ENCODE results near the gene ACER1.

Gene ACER1

DNA sequence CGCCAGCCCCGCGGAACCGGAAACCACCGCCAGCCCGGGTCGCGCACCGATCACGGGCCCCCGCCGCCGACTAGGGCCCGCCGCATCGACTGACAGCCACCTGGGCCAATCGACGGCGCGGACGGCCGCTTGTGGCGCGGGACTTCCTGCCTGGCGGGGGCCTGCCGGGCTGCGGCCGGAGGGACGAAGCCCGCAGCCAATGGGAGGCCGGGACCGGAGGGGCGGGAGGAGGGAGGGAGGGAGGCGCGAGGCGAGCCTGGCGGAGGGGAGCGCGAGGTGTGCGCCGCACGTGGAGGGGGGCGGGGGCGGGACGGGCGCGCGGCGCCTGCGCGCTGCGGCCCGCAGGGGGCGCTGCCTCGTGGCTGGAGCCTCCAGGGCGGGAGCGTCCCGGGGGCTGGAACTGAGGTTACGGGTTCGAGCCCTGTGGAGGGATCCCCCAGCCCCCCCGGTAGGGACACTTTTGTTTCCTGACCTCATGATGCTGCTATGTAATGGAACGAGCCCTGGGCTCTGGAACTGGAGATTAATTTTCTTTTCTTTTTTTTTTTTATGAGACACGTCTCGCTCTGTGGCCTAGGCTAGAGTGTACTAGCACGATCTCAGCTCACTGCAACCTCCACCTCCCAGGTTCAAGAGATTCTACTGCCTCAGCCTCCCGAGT, 53.4 kb downstream of the ACER1 start, which contains the start of gene MLLT1:
MLLT1 (minus strand) TSS at position 45 of the 661 bp plus-strand sequence. CDS start 191 bp downstream, outside the sequence.
- TF ChIP-seq, protein P1, sequence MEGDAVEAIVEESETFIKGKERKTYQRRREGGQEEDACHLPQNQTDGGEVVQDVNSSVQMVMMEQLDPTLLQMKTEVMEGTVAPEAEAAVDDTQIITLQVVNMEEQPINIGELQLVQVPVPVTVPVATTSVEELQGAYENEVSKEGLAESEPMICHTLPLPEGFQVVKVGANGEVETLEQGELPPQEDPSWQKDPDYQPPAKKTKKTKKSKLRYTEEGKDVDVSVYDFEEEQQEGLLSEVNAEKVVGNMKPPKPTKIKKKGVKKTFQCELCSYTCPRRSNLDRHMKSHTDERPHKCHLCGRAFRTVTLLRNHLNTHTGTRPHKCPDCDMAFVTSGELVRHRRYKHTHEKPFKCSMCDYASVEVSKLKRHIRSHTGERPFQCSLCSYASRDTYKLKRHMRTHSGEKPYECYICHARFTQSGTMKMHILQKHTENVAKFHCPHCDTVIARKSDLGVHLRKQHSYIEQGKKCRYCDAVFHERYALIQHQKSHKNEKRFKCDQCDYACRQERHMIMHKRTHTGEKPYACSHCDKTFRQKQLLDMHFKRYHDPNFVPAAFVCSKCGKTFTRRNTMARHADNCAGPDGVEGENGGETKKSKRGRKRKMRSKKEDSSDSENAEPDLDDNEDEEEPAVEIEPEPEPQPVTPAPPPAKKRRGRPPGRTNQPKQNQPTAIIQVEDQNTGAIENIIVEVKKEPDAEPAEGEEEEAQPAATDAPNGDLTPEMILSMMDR (conservative IDR thresholded peaks at IDR 0.05; ENCODE audit: low read depth), result peak; percentile 90
- H3K27ac ChIP-seq, result peak within 1 kb of the TSS; percentile 100
- CTCF ChIA-PET, result interaction anchor here (0.6 to 0.7 kb wide), 2 partner anchors 348 to 416 kb away, joined by 3 read pairs; no protein-coding TSS in a partner anchor
- POLR2A ChIA-PET (ENCODE audit: low non-redundant PET), result no interaction called here
- peak; percentile 99 for DNase-seq (ENCODE audit: low spot score)

DNA sequence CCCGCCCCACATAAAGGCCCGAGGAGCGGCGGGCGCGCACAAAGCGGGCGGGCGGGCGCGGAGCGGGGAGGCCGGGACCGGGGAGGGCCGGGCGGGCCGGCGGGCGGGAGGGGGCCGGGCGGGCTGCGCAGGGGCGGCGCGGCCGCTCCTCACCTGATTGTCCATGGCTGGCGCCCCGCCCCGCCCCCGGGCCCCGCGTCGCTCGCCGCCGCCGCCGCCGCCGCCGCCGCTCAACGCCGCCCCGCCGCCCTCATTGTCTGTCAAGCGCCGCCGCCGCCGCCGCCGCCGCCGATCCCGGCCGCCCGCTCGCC, 53.8 kb downstream of the ACER1 start:
- CTCF ChIA-PET, result no interaction called here
- TF ChIP-seq, protein P1 (conservative IDR thresholded peaks at IDR 0.05; ENCODE audit: low read depth), result no peak
- POLR2A ChIA-PET (ENCODE audit: low non-redundant PET), result no interaction called here
- DNase-seq (ENCODE audit: low spot score), result no peak
- peak overlapping the region; percentile 100 for H3K27ac ChIP-seq

DNA sequence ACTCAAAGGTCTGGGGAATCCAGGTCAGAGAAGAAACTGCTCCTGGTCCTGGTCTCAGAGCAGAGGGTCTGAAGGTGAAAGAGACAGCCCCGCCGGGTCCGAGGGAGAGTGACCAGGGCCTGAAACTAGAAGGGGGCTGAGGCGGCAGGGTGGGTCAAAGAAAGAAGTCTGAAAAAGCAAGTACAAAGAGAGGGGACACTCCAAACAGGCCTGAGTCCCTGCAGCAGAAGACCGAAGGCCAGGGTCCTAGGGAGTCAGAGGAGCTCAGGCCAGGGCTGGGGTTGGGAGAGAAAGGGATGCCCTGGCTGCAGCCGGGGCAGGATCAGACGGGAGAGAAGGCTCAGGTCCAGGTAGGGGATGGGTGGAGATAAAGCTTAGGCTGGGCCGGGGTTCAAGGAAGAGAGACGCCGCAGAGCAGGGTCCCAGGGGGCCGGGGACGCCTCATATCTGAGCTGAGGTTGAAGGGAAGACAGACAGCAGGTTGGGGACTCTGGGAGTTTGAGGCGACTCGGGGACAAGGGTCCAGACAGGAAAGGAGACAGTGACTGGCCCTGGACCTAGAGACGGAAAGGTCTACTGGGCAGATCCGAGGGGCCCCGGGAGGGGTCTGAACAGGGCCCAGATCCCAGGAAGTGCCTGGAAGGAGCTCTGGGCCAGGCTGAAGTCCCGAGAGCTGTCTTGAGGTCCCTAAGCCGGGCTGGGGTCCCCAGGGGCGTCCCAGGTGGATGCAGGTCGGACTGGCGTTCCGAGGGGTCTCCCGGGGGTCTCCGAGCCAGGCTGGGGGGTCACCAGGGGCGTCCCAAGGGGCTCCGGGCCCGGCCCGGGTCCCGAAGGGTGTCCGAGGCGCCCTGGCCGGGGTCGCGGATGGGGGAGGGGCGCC, 54.4 kb downstream of the ACER1 start:
- no peak for DNase-seq (ENCODE audit: low spot score)
- ChIA-PET CTCF (interaction anchor here (0.7 kb wide), 1 partner anchor 484 kb away, joined by 4 read pairs; no protein-coding TSS in a partner anchor), POLR2A (ENCODE audit: low non-redundant PET) (interaction anchor here (0.5 kb wide), 1 partner anchor 170 kb away, joined by 3 read pairs; no protein-coding TSS in a partner anchor)
- TF ChIP-seq, protein P1 (conservative IDR thresholded peaks at IDR 0.05; ENCODE audit: low read depth), result no peak
- H3K27ac ChIP-seq, result peak overlapping the region; percentile 100

DNA sequence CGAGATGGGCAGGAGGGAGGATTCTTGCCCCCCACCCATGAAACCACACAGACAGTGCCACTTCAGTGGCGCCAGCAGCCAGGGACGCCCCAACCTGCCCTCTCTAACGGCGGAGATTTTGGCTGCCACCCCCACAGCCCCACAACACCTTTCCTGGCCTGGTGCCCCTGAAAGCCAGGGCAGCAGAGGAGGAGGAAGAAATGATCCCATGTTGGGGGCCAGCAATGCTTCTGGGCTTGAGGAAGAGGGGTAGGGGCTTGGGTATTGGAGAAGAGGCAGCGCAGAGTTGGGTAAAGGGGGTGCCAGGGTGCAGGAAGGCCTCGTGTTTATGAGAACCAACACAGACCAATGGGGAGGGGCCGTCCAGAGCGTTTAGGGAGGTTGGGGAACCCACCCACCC, 55.4 kb downstream of the ACER1 start:
- CTCF ChIA-PET, result no interaction called here
- TF ChIP-seq, protein P1 (conservative IDR thresholded peaks at IDR 0.05; ENCODE audit: low read depth), result no peak
- peak overlapping the region; percentile 100 for H3K27ac ChIP-seq
- no peak for DNase-seq (ENCODE audit: low spot score)
- POLR2A ChIA-PET (ENCODE audit: low non-redundant PET), result no interaction called here

DNA sequence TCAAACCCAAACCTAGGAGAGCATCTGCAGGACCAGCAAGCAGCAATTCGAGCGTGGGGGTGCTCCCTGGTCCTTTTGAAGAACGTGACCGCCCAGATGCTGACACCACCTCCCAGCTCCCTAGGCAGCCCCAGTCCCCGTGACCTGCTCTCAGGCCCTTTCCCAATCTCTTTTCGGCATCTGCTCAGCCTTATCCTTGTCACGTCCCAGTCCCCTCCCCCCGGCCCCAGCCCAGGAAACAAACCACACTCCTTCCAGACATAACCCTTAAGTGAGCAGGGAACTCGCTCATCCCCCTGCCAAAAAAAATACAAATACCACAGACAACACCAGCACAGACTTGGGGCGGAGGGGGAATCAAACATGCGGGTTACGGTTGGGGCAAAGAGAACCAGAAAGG, 57.0 kb downstream of the ACER1 start:
- ChIA-PET CTCF (interaction anchor here (0.7 kb wide), 1 partner anchor 16 kb away, joined by 3 read pairs; no protein-coding TSS in a partner anchor), POLR2A (ENCODE audit: low non-redundant PET) (no interaction called here)
- no peak for DNase-seq (ENCODE audit: low spot score)
- TF ChIP-seq, protein P1 (conservative IDR thresholded peaks at IDR 0.05; ENCODE audit: low read depth), result no peak
- peak overlapping the region; percentile 100 for H3K27ac ChIP-seq

DNA sequence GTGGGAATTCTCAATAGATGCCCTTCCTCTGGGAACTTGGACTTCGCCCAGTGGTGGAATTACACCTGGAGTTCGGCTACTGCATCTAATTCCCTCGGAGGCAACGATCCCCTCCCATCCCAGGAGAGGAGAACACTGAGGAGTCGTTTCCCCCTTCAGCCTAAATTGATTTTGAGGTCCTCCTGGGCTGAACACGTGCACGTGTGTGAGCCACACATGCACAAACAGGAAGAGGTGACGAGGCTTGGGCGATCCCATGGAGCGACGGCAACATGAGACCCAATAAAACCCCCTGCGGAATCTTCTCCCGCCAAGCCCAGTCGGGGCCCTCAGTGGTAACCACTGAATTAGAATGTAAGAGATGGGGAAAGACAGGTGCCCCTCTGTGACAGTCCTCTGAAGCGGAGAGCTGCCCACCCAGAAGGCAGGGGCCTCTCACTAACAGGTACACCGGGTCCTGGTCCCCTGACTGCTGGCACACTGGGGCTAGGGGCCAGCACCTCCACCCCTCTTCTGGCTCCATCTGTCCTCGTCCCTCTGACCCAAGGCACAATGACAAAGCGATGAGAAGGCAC, 58.2 kb downstream of the ACER1 start:
- POLR2A ChIA-PET (ENCODE audit: low non-redundant PET), result no interaction called here
- peak overlapping the region; percentile 100 for H3K27ac ChIP-seq

More for the DNA sequence above, 58.2 kb downstream of the ACER1 start:
- CTCF ChIA-PET, result interaction anchor here (1.3 kb wide), 1 partner anchor 57 kb away, joined by 6 read pairs; no protein-coding TSS in a partner anchor
- TF ChIP-seq, protein P1 (conservative IDR thresholded peaks at IDR 0.05; ENCODE audit: low read depth), result no peak
- DNase-seq (ENCODE audit: low spot score), result no peak

Measured in RWPE1 (cell line).